HEK293 (cell line): Measurements from ENCODE around the gene CLEC2D.

Source experiments
- CTCF ChIA-PET: fragments of 350-600 bp; formaldehyde crosslinking; extraction: SDS; loops from one replicate; lab custom pipeline; 2021; ENCODE audit warnings: antibody characterized with exemption; lab: Yijun Ruan, JAX
- POLR2A ChIA-PET: fragments of 300-600 bp; formaldehyde crosslinking; extraction: SDS; loops from one replicate; lab custom pipeline; 2020; ENCODE audit warnings: antibody characterized with exemption, inconsistent platforms; lab: Yijun Ruan, JAX
- H3K27ac ChIP-seq: fragments of 200-500 bp; sonication (Bioruptor generic); 2 replicates; pipeline ENCODE4 v1.5.1; 2014; ENCODE audit warnings: low read depth, low read length, control low read depth, inconsistent platforms; ENCODE audit errors: extremely low read depth
- H3K36me3 ChIP-seq, 2 experiments: fragments of 200-500 bp in 1 of 2; sonication (Bioruptor generic) in 1 of 2; 1 replicate in 1 of 2; 2 replicates in 1 of 2; pipeline ENCODE4 v1.5.1; 2014 to 2017; ENCODE audit warnings: inconsistent platforms in 2 of 2, low read length in 2 of 2; ENCODE audit not compliant: control insufficient read depth in 2 of 2, insufficient read depth in 1 of 2
- H3K4me1 ChIP-seq: fragments of 200-500 bp; sonication (Bioruptor generic); 2 replicates; pipeline ENCODE4 v1.5.1; 2014; ENCODE audit warnings: mild to moderate bottlenecking, low read length, inconsistent platforms; ENCODE audit not compliant: control insufficient read depth, insufficient read depth
- H3K4me3 ChIP-seq: 2 replicates; pipeline ENCODE4 v1.5.1; 2011; ENCODE audit warnings: low read depth, mild to moderate bottlenecking, control low read depth, low read length, moderate library complexity
- H3K9me3 ChIP-seq: fragments of 200-500 bp; sonication (Bioruptor generic); 2 replicates; pipeline ENCODE4 v1.5.1; 2014; ENCODE audit warnings: low read depth, low read length, inconsistent platforms; ENCODE audit not compliant: control insufficient read depth, insufficient read depth
- ATF2 ChIP-seq: fragments of 450-650 bp; formaldehyde crosslinking; IDR thresholded peaks from 2 replicates; pipeline ENCODE4 v1.5.1; 2016; ENCODE audit warnings: missing biosample characterization, missing genetic modification characterization, low read depth
- KLF16 ChIP-seq: fragments of 450-650 bp; formaldehyde crosslinking; IDR thresholded peaks from 2 replicates; pipeline ENCODE4 v1.5.1; 2017; ENCODE audit warnings: missing biosample characterization, missing genetic modification characterization
- KLF17 ChIP-seq: fragments of 450-650 bp; formaldehyde crosslinking; IDR thresholded peaks from 2 replicates; pipeline ENCODE4 v1.5.1; 2016; ENCODE audit warnings: missing biosample characterization, missing genetic modification characterization
- KLF8 ChIP-seq: fragments of 450-650 bp; formaldehyde crosslinking; IDR thresholded peaks from 2 replicates; pipeline ENCODE4 v1.5.1; 2016; ENCODE audit warnings: missing biosample characterization, missing genetic modification characterization
- PBX3 ChIP-seq: sonication (generic); formaldehyde crosslinking; IDR thresholded peaks from 2 replicates; pipeline ENCODE4 v1.8.1; 2022; ENCODE audit warnings: mild to moderate bottlenecking, moderate library complexity, missing genetic modification reagents
- SP3 ChIP-seq: fragments of 450-650 bp; formaldehyde crosslinking; IDR thresholded peaks from 2 replicates; pipeline ENCODE4 v1.5.1; 2016; ENCODE audit warnings: missing biosample characterization, missing genetic modification characterization
- ZBTB11 ChIP-seq: fragments of 450-650 bp; formaldehyde crosslinking; conservative IDR thresholded peaks from 2 replicates; pipeline ENCODE4 v1.5.1; 2016; ENCODE audit warnings: low read depth, missing biosample characterization, missing genetic modification characterization
- ZNF146 ChIP-seq: fragments of 450-650 bp; formaldehyde crosslinking; IDR thresholded peaks from 2 replicates; pipeline ENCODE4 v1.5.1; 2016; ENCODE audit warnings: missing biosample characterization, missing genetic modification characterization
- ZNF26 ChIP-seq: fragments of 450-650 bp; formaldehyde crosslinking; IDR thresholded peaks from 2 replicates; pipeline ENCODE4 v1.5.1; 2016; ENCODE audit warnings: missing biosample characterization, missing genetic modification characterization
- ZNF362 ChIP-seq: fragments of 450-650 bp; formaldehyde crosslinking; IDR thresholded peaks from 2 replicates; pipeline ENCODE4 v1.5.1; 2016; ENCODE audit warnings: missing biosample characterization, missing genetic modification characterization
- ZNF391 ChIP-seq: fragments of 450-650 bp; formaldehyde crosslinking; IDR thresholded peaks from 2 replicates; pipeline ENCODE4 v1.5.1; 2016; ENCODE audit warnings: low read depth, missing biosample characterization, missing genetic modification characterization, borderline replicate concordance
- ZNF404 ChIP-seq: fragments of 450-650 bp; formaldehyde crosslinking; IDR thresholded peaks from 2 replicates; pipeline ENCODE4 v1.5.1; 2017; ENCODE audit warnings: missing biosample characterization, missing genetic modification characterization
- ZNF449 ChIP-seq: fragments of 450-650 bp; formaldehyde crosslinking; IDR thresholded peaks from 2 replicates; pipeline ENCODE4 v1.5.1; 2017; ENCODE audit warnings: missing biosample characterization, mild to moderate bottlenecking, missing genetic modification characterization, moderate library complexity
- ZNF473 ChIP-seq: fragments of 450-650 bp; formaldehyde crosslinking; IDR thresholded peaks from 2 replicates; pipeline ENCODE4 v1.5.1; 2017; ENCODE audit warnings: missing biosample characterization, missing genetic modification characterization
- ZNF560 ChIP-seq: fragments of 450-650 bp; formaldehyde crosslinking; IDR thresholded peaks from 2 replicates; pipeline ENCODE4 v1.5.1; 2017; ENCODE audit warnings: missing biosample characterization, missing genetic modification characterization, borderline replicate concordance
- ZNF623 ChIP-seq: fragments of 450-650 bp; formaldehyde crosslinking; IDR thresholded peaks from 2 replicates; pipeline ENCODE4 v1.5.1; 2016; ENCODE audit warnings: missing biosample characterization, missing genetic modification characterization
- ZNF664 ChIP-seq: fragments of 450-650 bp; formaldehyde crosslinking; IDR thresholded peaks from 2 replicates; pipeline ENCODE4 v1.5.1; 2016; ENCODE audit warnings: missing biosample characterization, missing genetic modification characterization
- ZNF704 ChIP-seq: fragments of 450-650 bp; formaldehyde crosslinking; IDR thresholded peaks from 2 replicates; pipeline ENCODE4 v1.5.1; 2016; ENCODE audit warnings: missing biosample characterization, missing genetic modification characterization
- ZSCAN16 ChIP-seq: fragments of 450-650 bp; formaldehyde crosslinking; IDR thresholded peaks from 2 replicates; pipeline ENCODE4 v1.5.1; 2016; ENCODE audit warnings: missing biosample characterization, missing genetic modification characterization

The CLEC2D gene

GRCh38 chr12:9702255-9702654 is 32.7 kb downstream of the CLEC2D start:
- H3K27ac ChIP-seq: no peak overlapping the region
- POLR2A ChIA-PET: no interaction called here
- no peak overlapping the region for H3K4me3 ChIP-seq
- CTCF ChIA-PET: no interaction called here
- H3K9me3 ChIP-seq: no peaks in the 10 kb centered on the region
- no peaks in the 10 kb centered on the region for H3K36me3 ChIP-seq
- no peak for TF ChIP-seq KLF17 (tag by site-specific recombination)
- TF ChIP-seq ZNF473 (tag by site-specific recombination): no peak
- TF ChIP-seq ZNF560 (tag by site-specific recombination): no peak
- TF ChIP-seq KLF8 (tag by site-specific recombination): no peak
- no peak for TF ChIP-seq KLF16 (tag by site-specific recombination)
- no peak for TF ChIP-seq ZNF623 (tag by site-specific recombination)
- TF ChIP-seq PBX3 (CRISPR knock-in tag): no peak
- no peak for TF ChIP-seq ZNF391 (tag by site-specific recombination)
- no peak for TF ChIP-seq ATF2
- TF ChIP-seq ZNF404 (tag by site-specific recombination): no peak
- no peak for TF ChIP-seq ZNF26 (tag by site-specific recombination)
- TF ChIP-seq ZNF362: no peak
- no peak for TF ChIP-seq ZSCAN16
- no peak for TF ChIP-seq SP3 (tag by site-specific recombination)
- TF ChIP-seq ZNF664 (tag by site-specific recombination): no peak
- TF ChIP-seq ZNF146: no peak
- no peak for TF ChIP-seq ZNF449 (tag by site-specific recombination)
- TF ChIP-seq ZNF704 (tag by site-specific recombination): no peak
- TF ChIP-seq ZBTB11: no peak
- TF ChIP-seq, all 188 proteins: peak for 0
- H3K4me1 ChIP-seq: no peaks in the 10 kb centered on the region
